ENCODE measurements around the gene SPTLC2.

The SPTLC2 gene

DNA sequence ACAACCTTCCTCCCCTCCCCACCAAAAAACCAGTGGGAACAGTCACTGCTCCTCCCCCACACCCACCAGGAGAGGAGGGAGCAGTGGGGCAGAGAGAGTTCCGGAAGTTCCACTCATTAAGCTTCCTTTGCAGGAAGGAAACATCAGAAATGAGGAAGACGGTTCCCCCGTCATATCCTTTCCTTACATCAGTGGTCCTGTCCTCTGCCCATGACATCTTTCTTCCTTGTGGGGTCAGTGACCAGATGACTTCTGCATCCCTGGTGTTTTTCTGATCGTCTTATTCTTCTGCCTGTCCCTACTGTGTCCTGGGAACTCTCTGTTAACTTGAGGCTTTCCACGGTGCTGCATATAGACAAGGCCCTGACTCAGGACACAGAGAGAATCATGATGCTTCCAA, 40.8 kb upstream of the SPTLC2 start:
- H3K4me3 ChIP-seq (ENCODE audit: low read depth in 1 of 2, low read length in 1 of 2): no peak overlapping the region

GRCh38 chr14:77654001-77654441, 37.6 kb upstream of the SPTLC2 start:
- TF ChIP-seq, protein P1, sequence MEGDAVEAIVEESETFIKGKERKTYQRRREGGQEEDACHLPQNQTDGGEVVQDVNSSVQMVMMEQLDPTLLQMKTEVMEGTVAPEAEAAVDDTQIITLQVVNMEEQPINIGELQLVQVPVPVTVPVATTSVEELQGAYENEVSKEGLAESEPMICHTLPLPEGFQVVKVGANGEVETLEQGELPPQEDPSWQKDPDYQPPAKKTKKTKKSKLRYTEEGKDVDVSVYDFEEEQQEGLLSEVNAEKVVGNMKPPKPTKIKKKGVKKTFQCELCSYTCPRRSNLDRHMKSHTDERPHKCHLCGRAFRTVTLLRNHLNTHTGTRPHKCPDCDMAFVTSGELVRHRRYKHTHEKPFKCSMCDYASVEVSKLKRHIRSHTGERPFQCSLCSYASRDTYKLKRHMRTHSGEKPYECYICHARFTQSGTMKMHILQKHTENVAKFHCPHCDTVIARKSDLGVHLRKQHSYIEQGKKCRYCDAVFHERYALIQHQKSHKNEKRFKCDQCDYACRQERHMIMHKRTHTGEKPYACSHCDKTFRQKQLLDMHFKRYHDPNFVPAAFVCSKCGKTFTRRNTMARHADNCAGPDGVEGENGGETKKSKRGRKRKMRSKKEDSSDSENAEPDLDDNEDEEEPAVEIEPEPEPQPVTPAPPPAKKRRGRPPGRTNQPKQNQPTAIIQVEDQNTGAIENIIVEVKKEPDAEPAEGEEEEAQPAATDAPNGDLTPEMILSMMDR (IDR thresholded peaks at IDR 0.05): no peak
- Histone ChIP-seq H3K4me1 (ENCODE audit: control insufficient read depth in 1 of 2, insufficient read depth in 1 of 2, low read depth in 1 of 2, low read length in 1 of 2) (peaks cover 40 to 49% of the 10 kb centered on the region in 2 experiments), H3K9me3 (no peaks in the 10 kb centered on the region), H3K27me3 (no peaks in the 10 kb centered on the region), H3K27ac (peak overlapping the region; percentile 76), H3K4me3 (ENCODE audit: low read depth in 1 of 2, low read length in 1 of 2) (peak overlapping the region in 1 of 2 experiments; percentile 24), H3K36me3 (no peaks in the 10 kb centered on the region)

More for the DNA sequence above, 40.8 kb upstream of the SPTLC2 start:
- Histone ChIP-seq H3K27ac (peak overlapping the region; percentile 62), H3K27me3 (no peaks in the 10 kb centered on the region), H3K36me3 (no peaks in the 10 kb centered on the region), H3K4me1 (ENCODE audit: control insufficient read depth in 1 of 2, insufficient read depth in 1 of 2, low read depth in 1 of 2, low read length in 1 of 2) (peaks cover 50 to 61% of the 10 kb centered on the region in 2 experiments), H3K9me3 (no peaks in the 10 kb centered on the region)
- TF ChIP-seq, protein P1 (IDR thresholded peaks at IDR 0.05): no peak

GRCh38 chr14:77649326-77649725, 32.9 kb upstream of the SPTLC2 start:
- peaks cover 12 to 16% of the 10 kb centered on the region in 2 experiments for H3K4me1 ChIP-seq (ENCODE audit: control insufficient read depth in 1 of 2, insufficient read depth in 1 of 2, low read depth in 1 of 2, low read length in 1 of 2)
- H3K4me3 ChIP-seq (ENCODE audit: low read depth in 1 of 2, low read length in 1 of 2): no peak overlapping the region
- TF ChIP-seq, protein P1 (IDR thresholded peaks at IDR 0.05): no peak
- no peaks in the 10 kb centered on the region for H3K27me3 ChIP-seq
- no peaks in the 10 kb centered on the region for H3K36me3 ChIP-seq
- no peak overlapping the region for H3K27ac ChIP-seq
- H3K9me3 ChIP-seq: no peaks in the 10 kb centered on the region

DNA sequence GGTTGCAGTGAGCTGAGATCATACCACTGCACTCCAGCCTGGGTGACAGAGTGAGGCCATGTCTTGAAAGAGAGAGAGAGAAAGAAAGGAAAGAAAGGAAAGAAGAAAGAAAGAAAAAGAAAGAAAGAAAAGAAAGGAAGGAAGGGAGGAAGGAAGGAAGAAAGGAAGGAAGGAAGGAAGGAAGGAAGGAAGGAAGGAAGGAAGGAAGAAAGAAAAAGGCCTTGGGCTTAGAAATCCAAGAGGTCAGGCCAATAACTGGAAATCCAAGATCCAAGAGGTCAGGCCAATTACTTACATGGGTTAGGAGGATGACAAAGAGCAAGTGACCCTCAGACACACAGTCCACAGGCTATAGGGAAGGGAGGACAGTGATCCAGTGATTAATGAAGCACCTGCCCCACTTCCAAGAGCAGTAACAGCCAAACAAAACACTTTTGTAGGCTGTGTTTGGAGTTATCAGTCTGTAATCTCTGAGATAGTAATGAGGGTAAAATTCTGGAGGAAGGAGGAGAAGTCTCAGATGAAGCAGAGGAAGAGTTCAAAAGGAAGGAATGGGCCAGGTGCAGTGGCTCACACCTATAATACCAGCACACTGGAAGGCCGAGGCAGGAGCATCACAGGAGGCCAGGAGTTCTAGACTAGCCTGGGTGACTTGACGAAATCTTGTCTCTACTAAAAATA, 32.2 kb upstream of the SPTLC2 start:
- peaks cover 5 to 9% of the 10 kb centered on the region in 2 experiments for H3K4me1 ChIP-seq (ENCODE audit: control insufficient read depth in 1 of 2, insufficient read depth in 1 of 2, low read depth in 1 of 2, low read length in 1 of 2)
- H3K9me3 ChIP-seq: no peaks in the 10 kb centered on the region
- H3K27me3 ChIP-seq: no peaks in the 10 kb centered on the region
- no peak overlapping the region for H3K4me3 ChIP-seq (ENCODE audit: low read depth in 1 of 2, low read length in 1 of 2)
- TF ChIP-seq, protein P1 (IDR thresholded peaks at IDR 0.05): no peak
- no peak overlapping the region for H3K27ac ChIP-seq
- H3K36me3 ChIP-seq: no peaks in the 10 kb centered on the region

GRCh38 chr14:77647853-77648252, 31.4 kb upstream of the SPTLC2 start:
- Histone ChIP-seq H3K36me3 (no peaks in the 10 kb centered on the region), H3K27me3 (no peaks in the 10 kb centered on the region), H3K4me1 (ENCODE audit: control insufficient read depth in 1 of 2, insufficient read depth in 1 of 2, low read depth in 1 of 2, low read length in 1 of 2) (peaks cover 0 to 5% of the 10 kb centered on the region in 2 experiments), H3K9me3 (no peaks in the 10 kb centered on the region), H3K27ac (no peak overlapping the region), H3K4me3 (ENCODE audit: low read depth in 1 of 2, low read length in 1 of 2) (no peak overlapping the region)
- TF ChIP-seq, protein P1 (IDR thresholded peaks at IDR 0.05): no peak
